ENCODE results near the gene FAM151B.
"Not testable (repeated sequence)": the region's sequence is repeated elsewhere in the genome, so short reads cannot be mapped to it uniquely, and the experiment has no call there.

Gene FAM151B

GRCh38 chr5:80487829-80488721 lies at the start of gene FAM151B:
FAM151B (plus strand) TSS chr5:80488100; CDS start chr5:80488124, 24 bp downstream.
- DNase-seq = peak; percentile 84

GRCh38 chr5:80438739-80439138 lies 49.2 kb upstream of the FAM151B start:
- DNase-seq = no peak

- no peak for DNase-seq
Measured at GRCh38 chr5:80439213-80439612, 48.7 kb upstream of the FAM151B start.

- no peak for DNase-seq
Measured at GRCh38 chr5:80442742-80443141, 45.2 kb upstream of the FAM151B start.

DNA sequence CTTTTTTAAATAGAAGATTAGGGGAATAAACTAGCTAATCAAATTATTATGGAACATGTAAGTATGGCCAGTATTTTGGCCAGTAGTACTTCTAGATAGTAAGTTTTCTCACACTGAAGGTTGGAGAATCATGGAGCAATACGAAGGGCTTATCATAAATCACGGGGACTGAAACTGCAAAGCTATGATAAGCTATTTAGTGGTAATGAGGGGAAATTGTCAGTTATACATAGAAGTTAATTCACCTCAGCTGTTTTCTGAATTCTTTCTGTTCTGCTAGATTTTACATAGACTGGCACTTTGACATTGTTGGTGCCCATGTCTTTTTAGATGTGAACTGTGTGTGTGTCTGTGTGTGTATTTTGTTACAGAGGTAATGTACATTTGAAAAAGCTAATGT lies 34.5 kb upstream of the FAM151B start:
- DNase-seq = no peak

DNA sequence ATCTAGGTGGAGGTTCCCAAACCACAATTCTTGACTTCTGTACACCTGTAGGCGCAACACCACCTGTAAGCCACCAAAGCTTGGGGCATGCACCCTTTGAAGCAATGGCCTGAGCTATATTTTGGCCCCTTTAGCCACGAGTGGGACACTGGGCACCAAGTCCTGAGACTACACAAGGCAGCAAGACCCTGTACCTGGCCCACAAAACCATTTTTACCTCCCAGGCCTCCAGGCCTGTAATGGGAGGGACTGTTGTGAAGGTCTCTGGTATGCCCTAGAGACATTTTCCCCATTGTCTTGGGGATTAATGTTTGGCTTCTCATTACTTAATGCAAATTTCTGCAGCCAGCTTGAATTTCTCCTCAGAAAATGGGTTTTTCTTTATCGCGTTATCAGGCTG lies 24.6 kb upstream of the FAM151B start:
- DNase-seq = no peak

- DNase-seq = no peak
Measured at GRCh38 chr5:80466669-80467485, 21.0 kb upstream of the FAM151B start.

GRCh38 chr5:80468131-80468530 lies 19.8 kb upstream of the FAM151B start:
- no peak for DNase-seq

DNA sequence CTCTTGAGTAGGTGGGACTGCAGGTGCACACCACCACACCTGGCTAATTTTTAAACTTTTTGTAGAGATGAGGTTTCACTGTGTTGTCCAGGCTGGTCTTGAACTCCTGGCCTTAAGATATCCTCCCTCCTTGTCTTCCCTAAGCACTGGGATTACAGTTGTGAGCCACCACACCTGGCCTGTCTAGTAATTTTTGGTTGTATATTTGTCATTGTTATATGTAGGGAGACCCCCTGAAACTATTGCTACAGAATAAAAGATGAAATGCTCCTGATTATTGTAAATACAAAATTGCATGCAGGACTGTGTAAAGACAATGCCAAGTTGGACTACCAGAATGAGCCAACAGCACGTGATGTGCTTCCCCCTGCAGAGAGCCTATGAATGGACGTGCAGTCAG lies 17.3 kb upstream of the FAM151B start:
- DNase-seq = not testable (repeated sequence)

DNA sequence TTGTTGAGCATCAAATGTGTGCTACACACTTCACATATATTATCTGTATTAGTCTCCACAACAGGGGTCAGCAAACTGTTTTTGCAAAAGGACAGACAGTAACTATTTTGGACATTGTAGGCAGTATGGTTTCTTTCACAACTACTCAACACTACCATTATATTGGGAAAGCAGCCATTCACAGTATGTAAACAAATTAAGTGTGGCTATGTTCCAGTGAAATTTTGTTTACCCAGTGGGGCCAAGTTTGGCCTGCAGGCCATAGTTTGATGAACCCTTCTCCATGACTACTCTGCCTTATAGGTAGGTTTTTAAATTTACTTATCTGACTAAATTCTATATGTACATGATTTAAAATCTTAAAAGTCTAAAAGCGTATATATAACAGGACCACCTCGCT lies 13.0 kb upstream of the FAM151B start:
- no peak for DNase-seq

GRCh38 chr5:80479713-80480112 lies 8.2 kb upstream of the FAM151B start:
- no peak for DNase-seq

DNA sequence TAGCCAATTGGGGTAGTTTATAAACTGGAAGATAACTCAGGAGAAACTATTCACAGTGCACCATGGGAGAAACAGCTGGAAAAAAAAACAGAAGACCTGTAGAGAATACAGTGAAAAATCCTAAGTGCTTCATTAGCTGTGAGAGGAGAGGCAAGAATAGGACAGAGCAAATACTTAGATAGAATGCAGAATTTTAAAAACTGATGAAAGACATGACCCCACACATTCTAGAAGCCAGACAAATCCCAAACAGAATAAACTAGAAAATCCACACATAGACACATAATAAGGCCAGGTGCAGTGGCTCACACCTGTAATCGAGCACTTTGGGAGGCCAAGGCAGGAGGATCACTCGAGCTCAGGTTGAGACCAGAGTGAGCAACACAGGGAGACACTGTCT lies 7.5 kb upstream of the FAM151B start:
- DNase-seq = no peak

GRCh38 chr5:80481019-80481893 lies 6.6 kb upstream of the FAM151B start:
- DNase-seq = peak; percentile 40

- DNase-seq = no peak
Measured at GRCh38 chr5:80482578-80482977, 5.3 kb upstream of the FAM151B start.

DNA sequence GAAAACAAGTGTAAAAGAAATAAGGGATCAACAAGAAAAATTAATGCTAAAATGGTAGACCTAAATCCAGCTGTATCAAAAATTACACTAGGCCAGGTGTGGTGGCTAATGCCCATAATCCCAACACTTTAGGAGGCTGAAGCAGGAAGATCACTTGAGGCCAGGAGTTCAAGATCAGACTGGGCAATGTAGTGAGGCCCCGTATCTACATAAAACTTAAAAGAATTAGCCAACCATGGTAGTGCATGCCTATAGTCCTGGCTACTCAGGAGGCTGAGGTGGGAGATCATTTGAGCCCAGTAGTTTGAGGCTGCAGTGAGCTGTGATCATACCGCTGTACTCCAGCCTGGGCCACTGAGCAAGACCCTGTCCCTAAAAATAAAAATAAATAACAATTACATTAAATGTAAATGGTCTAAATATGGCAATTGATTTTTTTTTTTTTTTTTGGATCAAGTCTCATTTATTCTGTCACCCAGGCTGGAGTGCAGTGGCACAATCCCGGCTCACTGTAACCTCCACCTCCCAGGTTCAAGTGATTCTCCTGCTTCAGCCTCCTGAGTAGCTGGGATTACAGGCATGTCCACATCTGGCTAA lies 4.2 kb upstream of the FAM151B start:
- no peak for DNase-seq

DNA sequence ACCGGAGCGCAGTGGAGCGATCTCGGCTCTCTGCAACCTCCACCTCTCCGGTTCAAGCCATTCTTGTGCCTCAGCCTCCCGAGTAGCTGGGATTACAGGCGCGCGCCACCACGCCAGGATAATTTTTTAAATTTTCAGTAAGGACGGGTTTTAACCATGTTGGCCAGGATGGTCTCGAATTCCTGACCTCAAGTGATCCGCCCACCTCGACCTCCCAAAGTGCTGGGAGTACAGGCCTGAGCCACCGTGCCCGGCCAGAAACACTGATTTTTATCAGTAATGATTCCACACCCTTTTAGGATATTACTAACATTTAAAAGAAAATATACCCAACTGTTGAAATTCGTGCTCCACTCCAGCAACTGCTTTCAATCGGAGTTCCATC lies 464 bp upstream of the FAM151B start:
- no peak for DNase-seq

DNA sequence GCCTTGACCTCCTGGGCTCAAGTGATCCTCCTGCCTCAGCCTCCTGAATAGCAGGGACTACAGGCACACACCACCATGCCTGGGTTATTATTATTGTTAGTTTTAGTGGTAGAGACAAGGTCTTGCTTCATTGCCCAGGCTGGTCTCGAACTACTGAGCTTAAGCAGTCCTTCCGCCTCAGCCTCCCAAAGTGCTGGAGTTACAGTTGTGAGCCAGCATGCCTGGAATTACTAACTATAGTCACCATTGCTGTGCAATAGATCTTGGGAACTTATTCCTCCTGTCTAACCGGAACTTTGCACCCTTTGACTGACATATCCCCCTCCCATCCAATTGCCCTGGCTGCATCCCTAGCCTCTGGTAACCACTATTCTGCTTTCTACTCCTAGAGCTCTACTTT lies 3.4 kb downstream of the FAM151B start:
- no peak for DNase-seq

GRCh38 chr5:80492741-80493140 lies 4.8 kb downstream of the FAM151B start:
- DNase-seq = no peak

GRCh38 chr5:80493443-80493842 lies 5.5 kb downstream of the FAM151B start:
- DNase-seq = not testable (repeated sequence)

DNA sequence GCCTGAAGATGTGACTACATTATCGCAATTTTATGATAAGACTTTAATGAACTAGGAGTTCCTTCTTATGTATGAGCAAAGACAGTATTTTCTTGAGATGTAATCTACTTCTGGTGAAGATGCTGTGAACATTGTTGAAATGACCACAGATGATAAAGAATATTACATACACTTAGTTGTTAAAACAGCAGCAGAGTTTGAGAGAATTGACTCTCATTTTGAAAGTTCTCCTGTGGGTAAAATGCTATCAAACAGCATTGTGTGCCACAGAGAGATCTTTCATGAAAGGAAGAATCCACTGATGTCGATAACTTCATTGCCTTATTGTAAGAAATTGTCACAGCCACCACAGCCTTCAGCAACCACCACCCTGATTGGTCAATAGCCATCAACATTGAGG lies 8.0 kb downstream of the FAM151B start:
- no peak for DNase-seq

- DNase-seq = no peak
Measured at GRCh38 chr5:80502800-80503199, 14.9 kb downstream of the FAM151B start.

GRCh38 chr5:80503641-80504040 lies 15.7 kb downstream of the FAM151B start:
- DNase-seq = no peak

DNA sequence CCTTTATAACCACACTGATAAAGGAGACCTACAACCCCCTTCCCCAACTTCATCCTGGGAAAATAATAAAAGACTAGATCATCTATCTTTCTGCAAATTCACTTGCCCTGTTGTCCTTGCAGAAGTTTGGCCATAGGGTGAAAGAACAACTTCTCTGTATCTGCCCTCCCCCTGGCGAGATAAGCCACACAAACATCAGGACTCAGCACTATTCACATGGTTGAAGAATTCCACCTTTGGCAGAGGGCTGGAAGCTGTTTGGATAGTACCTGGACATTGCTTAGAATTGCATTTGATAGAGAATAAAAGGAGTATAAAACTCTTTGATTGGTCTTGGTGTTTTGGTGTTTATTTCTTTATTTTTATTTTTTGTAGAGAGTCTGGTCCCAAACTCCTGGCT lies 16.9 kb downstream of the FAM151B start:
- DNase-seq = no peak

Measured in amniotic stem cell (primary cell).